DMS153 (cell line): ENCODE results near the gene KCTD1.

ENCODE experiments used
- DNase-seq: peaks from one replicate; lab custom pipeline; 2025; lab: John Stamatoyannopoulos, UW

KCTD1 gene

GRCh38 chr18:26425148-26425531, 123.2 kb downstream of the KCTD1 start:
- DNase-seq, result no peak

DNA sequence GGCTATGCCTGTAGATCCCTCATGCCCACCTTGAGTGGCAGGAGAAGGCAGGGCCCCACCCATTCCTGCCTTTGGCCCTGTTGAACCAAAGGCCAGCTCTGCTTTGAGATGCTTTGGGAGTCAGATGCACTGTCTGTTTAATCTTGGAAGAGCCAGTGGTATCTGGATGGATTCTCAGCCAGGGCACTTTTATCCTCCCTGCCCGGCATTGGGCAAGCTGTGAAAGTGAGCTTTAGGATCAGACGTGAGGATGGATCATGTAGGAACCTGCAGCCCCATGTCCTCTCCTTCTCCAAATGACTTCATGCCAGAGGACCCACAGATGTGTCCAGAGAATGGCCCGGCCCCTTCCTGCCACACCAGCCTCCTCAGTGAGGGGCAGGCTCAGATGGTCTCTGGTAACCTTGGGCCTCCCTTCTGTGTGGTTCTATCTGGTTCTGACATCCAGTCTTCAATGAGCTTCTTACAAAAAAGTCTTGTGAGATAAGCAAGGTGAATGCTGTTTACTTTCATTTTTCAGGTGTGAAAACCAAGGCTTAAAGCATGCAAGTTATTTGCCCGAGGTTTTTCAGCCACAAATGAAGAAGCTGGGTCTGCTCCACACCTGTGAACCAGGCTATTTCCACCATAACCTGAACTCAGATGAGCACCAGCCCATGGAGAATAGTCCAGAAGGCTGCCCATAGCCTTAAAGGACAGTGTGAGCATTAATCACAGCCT, 123.8 kb downstream of the KCTD1 start:
- DNase-seq, result no peak

DNA sequence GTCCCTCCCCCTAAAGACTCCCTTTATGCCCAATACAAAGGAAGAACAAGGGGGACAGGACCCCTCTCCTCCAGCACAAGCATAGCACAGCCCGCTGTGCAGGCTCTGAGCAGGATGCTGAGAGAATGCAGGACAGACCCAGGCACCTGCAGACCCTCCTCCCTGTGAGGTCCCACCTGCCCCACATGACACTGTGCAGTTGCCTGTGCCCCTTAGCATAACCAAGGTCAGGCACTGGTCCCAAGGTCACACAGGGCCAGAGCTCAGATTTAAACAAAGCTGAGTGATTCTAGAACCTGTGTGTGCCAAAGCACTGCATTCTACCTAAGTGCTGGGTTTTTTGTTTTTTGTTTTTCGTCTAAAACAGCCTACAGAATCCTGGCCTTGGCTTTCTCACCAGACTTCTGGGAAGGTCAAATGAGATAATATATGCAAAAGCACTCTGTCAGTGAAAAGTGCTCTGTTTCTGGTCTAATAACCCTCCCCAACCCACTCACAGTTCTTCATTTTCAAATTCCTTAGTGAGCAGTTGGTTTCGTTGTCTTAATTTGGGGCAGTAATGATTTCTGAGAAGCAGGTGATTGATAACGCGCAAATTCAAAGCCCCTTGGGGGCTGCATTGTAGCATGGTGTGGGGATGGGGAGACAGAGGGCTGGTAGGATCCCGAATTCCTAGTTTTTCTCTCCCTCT, 125.7 kb downstream of the KCTD1 start:
- no peak for DNase-seq

- no peak for DNase-seq
Observed at GRCh38 chr18:26421931-26422330, 126.4 kb downstream of the KCTD1 start.

GRCh38 chr18:26421503-26421902, 126.8 kb downstream of the KCTD1 start:
- no peak for DNase-seq

DNA sequence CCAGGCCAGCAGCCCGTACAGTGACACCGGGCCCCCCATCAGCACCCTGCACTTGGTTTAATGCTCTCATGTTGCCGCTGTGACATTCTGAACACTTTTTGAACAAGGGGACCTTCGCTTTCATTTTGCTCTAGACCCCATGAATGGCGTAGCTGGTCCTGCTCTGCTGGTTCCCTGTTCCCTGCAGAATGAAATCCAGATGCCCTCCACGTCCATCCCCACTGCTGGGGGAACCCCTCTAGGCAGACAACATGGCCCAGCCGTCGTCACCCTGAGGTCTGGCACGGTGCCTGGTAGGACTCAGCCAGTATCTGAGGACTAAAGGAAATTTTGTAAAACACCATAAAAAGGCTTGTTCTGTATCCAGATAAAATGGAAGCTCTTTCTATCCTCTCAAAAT, 128.6 kb downstream of the KCTD1 start:
- no peak for DNase-seq

DNA sequence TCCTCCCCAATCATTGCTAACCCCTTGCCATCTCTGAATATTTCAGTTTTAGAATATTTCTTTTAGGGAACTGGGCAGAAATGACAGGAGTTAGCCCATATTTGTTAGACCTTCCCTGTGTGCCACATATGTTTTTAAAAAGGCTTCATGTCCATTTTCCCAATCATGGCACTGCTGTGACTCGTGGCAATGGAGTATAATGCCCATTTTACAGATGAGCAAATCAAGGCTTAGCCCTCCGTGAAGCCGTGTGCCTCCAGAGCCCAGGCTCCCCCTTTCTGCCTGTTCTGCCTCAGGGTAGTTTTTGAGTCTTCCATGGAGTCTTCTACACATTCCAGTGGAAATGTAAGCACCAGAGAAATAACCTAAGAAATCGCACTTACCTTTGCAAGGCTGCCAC, 130.1 kb downstream of the KCTD1 start:
- DNase-seq, result no peak

DNA sequence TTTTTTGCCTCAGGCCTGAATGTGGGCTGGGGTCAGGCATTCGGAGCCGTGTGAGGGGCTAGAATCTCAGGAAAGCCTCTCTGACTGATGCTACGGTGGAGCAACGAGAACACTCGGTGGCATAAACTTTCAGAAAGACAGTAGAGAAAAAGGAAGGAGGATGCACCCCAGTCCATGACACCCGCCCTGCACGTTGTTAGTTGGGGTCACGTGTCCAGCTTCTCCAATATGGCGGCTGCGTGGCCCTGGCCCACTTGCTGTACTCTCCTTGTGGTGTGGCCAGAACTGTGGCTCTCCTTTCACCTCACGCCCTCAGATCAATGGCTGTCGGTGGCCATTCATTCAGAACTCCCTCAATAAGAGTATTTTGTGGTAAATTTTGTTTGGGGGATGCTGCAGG, 131.2 kb downstream of the KCTD1 start:
- no peak for DNase-seq

GRCh38 chr18:26416652-26417150, 131.7 kb downstream of the KCTD1 start:
- no peak for DNase-seq

DNA sequence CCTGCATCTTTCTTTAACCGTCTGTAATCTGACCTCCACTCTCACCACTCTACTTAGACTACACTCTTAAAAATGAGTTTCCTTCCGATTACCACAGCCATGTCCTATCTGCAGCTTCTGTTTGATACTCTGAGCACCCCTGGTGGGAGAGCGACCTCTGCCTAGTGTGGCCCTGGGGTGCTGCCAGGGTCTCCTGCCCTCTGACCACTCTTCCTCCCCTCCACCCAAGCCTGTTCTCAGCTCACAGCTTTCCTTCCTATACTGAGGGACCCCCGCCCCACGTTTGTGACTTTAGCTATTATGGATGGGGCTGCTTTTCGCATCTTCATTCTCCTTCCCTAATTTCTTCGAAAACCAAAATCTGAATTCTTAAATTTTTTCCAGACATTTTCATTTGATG, 132.7 kb downstream of the KCTD1 start:
- no peak for DNase-seq

- no peak for DNase-seq
Observed at GRCh38 chr18:26414901-26415440, 133.4 kb downstream of the KCTD1 start.

GRCh38 chr18:26409091-26409490, 139.3 kb downstream of the KCTD1 start:
- DNase-seq, result no peak

GRCh38 chr18:26407736-26408601, 140.4 kb downstream of the KCTD1 start:
- no peak for DNase-seq

GRCh38 chr18:26406854-26407517, 141.4 kb downstream of the KCTD1 start:
- no peak for DNase-seq

- no peak for DNase-seq
Observed at GRCh38 chr18:26406324-26406723, 142.0 kb downstream of the KCTD1 start.

- peak; percentile 44 for DNase-seq
Observed at GRCh38 chr18:26405190-26405801, 143.1 kb downstream of the KCTD1 start.
